ENCODE results near the gene MKLN1.

GRCh38 chr7:131483586-131483985 lies 155.9 kb downstream of the MKLN1 start:
- TF ChIP-seq, protein P1, sequence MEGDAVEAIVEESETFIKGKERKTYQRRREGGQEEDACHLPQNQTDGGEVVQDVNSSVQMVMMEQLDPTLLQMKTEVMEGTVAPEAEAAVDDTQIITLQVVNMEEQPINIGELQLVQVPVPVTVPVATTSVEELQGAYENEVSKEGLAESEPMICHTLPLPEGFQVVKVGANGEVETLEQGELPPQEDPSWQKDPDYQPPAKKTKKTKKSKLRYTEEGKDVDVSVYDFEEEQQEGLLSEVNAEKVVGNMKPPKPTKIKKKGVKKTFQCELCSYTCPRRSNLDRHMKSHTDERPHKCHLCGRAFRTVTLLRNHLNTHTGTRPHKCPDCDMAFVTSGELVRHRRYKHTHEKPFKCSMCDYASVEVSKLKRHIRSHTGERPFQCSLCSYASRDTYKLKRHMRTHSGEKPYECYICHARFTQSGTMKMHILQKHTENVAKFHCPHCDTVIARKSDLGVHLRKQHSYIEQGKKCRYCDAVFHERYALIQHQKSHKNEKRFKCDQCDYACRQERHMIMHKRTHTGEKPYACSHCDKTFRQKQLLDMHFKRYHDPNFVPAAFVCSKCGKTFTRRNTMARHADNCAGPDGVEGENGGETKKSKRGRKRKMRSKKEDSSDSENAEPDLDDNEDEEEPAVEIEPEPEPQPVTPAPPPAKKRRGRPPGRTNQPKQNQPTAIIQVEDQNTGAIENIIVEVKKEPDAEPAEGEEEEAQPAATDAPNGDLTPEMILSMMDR (IDR thresholded peaks at IDR 0.05) = no peak
- no peak for TF ChIP-seq POLR2A (IDR thresholded peaks at IDR 0.05)
